B cell (primary cell): Measurements from ENCODE around the gene GCHFR. TPM values are rescaled to one million over a fixed set of nuclear protein-coding genes. Genes with fewer than 3 reads are reported as not detected.

Source experiments
- ATAC-seq: fragments of 200-7000 bp; cut with Tn5 transposase; one replicate; pipeline ENCODE4 v1.10.0; 2021; ENCODE audit warnings: low read depth, mild to moderate bottlenecking, moderate number of reproducible peaks, moderate library complexity
- CTCF ChIA-PET: fragments of 350-600 bp; sonication (Branson Sonifier 250); formaldehyde crosslinking; loops from one replicate; lab custom pipeline; 2021; ENCODE audit warnings: antibody characterized with exemption, inconsistent platforms; lab: Charles Lee
- POLR2A ChIA-PET: fragments of 350-600 bp; sonication (Branson Sonifier 250); formaldehyde crosslinking; loops from one replicate; lab custom pipeline; 2021; ENCODE audit warnings: antibody characterized with exemption; lab: Charles Lee
- DNase-seq: peaks from one replicate; pipeline ENCODE4 v3.0.0; 2013
- H2AFZ ChIP-seq: 2 replicates; pipeline ENCODE4 v1.6.1; 2012; ENCODE audit warnings: mild to moderate bottlenecking, low read depth, low read length; ENCODE audit not compliant: insufficient read depth, poor library complexity, severe bottlenecking
- H3K27ac ChIP-seq, 2 donors: 1 replicate in 1 of 2; 2 replicates in 1 of 2; pipeline ENCODE4 v1.5.1; 2012 to 2013; ENCODE audit warnings: low read length in 2 of 2, mild to moderate bottlenecking in 2 of 2, moderate library complexity in 1 of 2
- H3K27me3 ChIP-seq, 4 experiments: fragments of 200-600 bp in 1 of 4; sonication (generic) in 1 of 4; replicated peaks in 1 of 4; 1 replicate in 2 of 4; 2 replicates in 2 of 4; pipeline versions ENCODE4 v1.6.1 to v1.7.0; 2013 to 2016; ENCODE audit warnings: low read length in 3 of 4, mild to moderate bottlenecking in 2 of 4, mixed read lengths in 1 of 4, moderate library complexity in 1 of 4; ENCODE audit not compliant: insufficient read depth in 4 of 4, control insufficient read depth in 3 of 4; ENCODE audit errors: control extremely low read depth in 1 of 4
- H3K36me3 ChIP-seq, 2 experiments: replicated peaks in 1 of 2; 1 replicate in 1 of 2; 2 replicates in 1 of 2; pipeline versions ENCODE4 v1.6.1 to v1.7.1; 2013; ENCODE audit warnings: low read length in 1 of 2; ENCODE audit not compliant: insufficient read depth in 2 of 2, control insufficient read depth in 1 of 2; ENCODE audit errors: control extremely low read depth in 1 of 2, extremely low read depth in 1 of 2
- H3K4me1 ChIP-seq, 2 donors: fragments of 200-600 bp in 1 of 2; sonication (generic) in 1 of 2; 1 replicate in 1 of 2; 2 replicates in 1 of 2; pipeline versions ENCODE4 v1.5.1 to v1.6.1; 2013 to 2017; ENCODE audit warnings: low read length in 2 of 2; ENCODE audit not compliant: control insufficient read depth in 2 of 2, insufficient read depth in 2 of 2
- H3K4me2 ChIP-seq: replicated peaks from 2 replicates; pipeline ENCODE3; 2012; ENCODE audit warnings: mild to moderate bottlenecking, low read depth, low read length; ENCODE audit not compliant: poor library complexity, severe bottlenecking
- H3K4me3 ChIP-seq, 5 experiments: fragments of 200-600 bp in 1 of 5; sonication (generic) in 1 of 5; 1 replicate in 3 of 5; 2 replicates in 2 of 5; pipeline versions ENCODE4 v1.5.1 to v1.7.0; 2011 to 2016; ENCODE audit warnings: low read length in 4 of 5, mild to moderate bottlenecking in 4 of 5, low read depth in 2 of 5, control low read depth in 1 of 5, moderate library complexity in 1 of 5; ENCODE audit not compliant: insufficient read depth in 1 of 5; ENCODE audit errors: control extremely low read depth in 1 of 5, extremely low read depth in 1 of 5
- H3K79me2 ChIP-seq: fragments of 200-600 bp; sonication (generic); one replicate; pipeline ENCODE4 v1.6.0; 2016; ENCODE audit warnings: low read length; ENCODE audit not compliant: control insufficient read depth, insufficient read depth
- H3K9ac ChIP-seq: fragments of 200-600 bp; sonication (generic); 2 replicates; pipeline ENCODE4 v1.6.1; 2017; ENCODE audit warnings: mild to moderate bottlenecking, low read length, moderate library complexity
- H3K9me3 ChIP-seq, 3 donors: one replicate each; pipeline versions ENCODE4 v1.6.1 to v1.7.1; 2013; ENCODE audit warnings: low read length in 2 of 3; ENCODE audit not compliant: control insufficient read depth in 2 of 3, insufficient read depth in 1 of 3; ENCODE audit errors: control extremely low read depth in 1 of 3
- H4K20me1 ChIP-seq: 2 replicates; pipeline ENCODE4 v1.6.0; 2012; ENCODE audit warnings: mild to moderate bottlenecking, low read length; ENCODE audit not compliant: insufficient read depth, control insufficient read depth, poor library complexity, severe bottlenecking
- H3K27ac Mint-ChIP-seq: one replicate; pipeline ENCODE4 v1.8.0; 2021; ENCODE audit warnings: mixed read lengths
- H3K27me3 Mint-ChIP-seq: one replicate; pipeline ENCODE4 v1.8.0; 2021; ENCODE audit warnings: mixed read lengths
- H3K4me1 Mint-ChIP-seq: one replicate; pipeline ENCODE4 v1.8.0; 2021; ENCODE audit warnings: mixed read lengths
- H3K4me3 Mint-ChIP-seq: one replicate; pipeline ENCODE4 v1.8.0; 2021; ENCODE audit warnings: mixed read lengths
- H3K9me3 Mint-ChIP-seq: one replicate; pipeline ENCODE4 v1.8.0; 2022; ENCODE audit warnings: mixed read lengths; ENCODE audit not compliant: insufficient read depth
- EZH2 ChIP-seq: IDR thresholded peaks from 2 replicates; pipeline ENCODE4 v1.6.1; 2012; ENCODE audit warnings: borderline replicate concordance, low read depth, mild to moderate bottlenecking, moderate library complexity, low read length; ENCODE audit not compliant: insufficient read depth, poor library complexity, severe bottlenecking
- WGBS: methylation state at CpG from one replicate; pipeline ENCODE4 v1.1.5; 2013; ENCODE audit warnings: missing lambda C conversion rate; ENCODE audit not compliant: insufficient coverage; 5-methylcytosine and 5-hydroxymethylcytosine counted together
- intact Hi-C: fragments of 100-400 bp; cut with micrococcal nuclease; formaldehyde crosslinking; loops from one replicate; pipeline ENCODE4 v1.10.0; 2022
- polyA plus RNA-seq: library from polyadenylated mRNA; depleted of rRNA; stranded (reverse); fragments of >200 nt; gene quantifications from 2 replicates; pipeline ENCODE4 v1.2.3, GENCODE V29; 2012
- total RNA-seq, 2 donors: library from RNA; stranded (reverse); fragments of 120-200 nt in 1 of 2; gene quantifications; 1 replicate in 1 of 2; 2 replicates in 1 of 2; pipeline versions ENCODE4 v1.2.3 to v1.2.4, GENCODE V29; 2013 to 2022
- TF ChIP-seq, protein P1 (sequence below): fragments of 200-600 bp; IDR thresholded peaks from one replicate; pipeline ENCODE4 v1.8.0; 2022; ENCODE audit warnings: antibody characterized with exemption, mild to moderate bottlenecking

GCHFR gene
- total and polyA plus RNA-seq, 2 donors (not counting 1 experiment from before 2014, with no cell fraction given) = 14.3 to 23.7 TPM

DNA sequence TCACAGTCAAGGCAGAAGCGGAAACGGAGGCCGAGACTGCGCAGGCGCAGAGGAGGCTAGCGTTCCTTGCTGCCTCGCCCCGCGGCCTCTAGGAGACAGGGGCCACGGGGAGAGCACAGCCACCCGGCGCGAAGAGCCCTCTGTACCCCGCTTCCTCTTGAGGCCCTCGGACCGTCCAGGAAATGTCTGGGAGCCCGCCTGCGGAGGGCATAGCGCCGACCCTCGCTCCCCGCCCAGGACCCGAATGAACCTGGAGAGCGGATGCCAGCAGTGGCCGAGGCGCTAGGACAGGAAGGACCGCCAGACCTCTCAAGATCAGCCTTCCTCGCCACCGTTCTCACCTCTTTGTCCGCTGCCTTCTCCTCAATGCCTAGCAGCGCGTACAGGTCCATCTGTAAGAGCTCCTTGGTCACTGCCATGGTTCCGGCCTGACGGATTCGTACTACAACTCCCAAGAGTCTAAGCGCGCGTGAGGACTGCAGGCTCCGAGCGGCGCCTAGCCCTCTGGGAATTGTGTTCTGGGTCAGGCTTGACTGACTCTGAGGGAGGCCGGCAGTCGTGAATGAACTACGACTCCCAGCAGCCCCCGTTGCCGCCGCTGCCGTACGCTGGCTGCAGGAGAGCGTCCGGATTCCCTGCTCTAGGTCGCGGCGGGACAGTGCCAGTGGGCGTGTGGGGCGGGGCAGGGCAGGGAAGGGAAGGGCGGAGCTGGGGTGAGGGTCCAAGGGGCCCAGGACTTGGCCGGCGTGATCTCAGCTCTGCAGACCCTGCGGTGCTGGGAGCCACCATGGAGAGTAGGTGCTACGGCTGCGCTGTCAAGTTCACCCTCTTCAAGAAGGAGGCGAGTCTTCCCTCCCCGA is 43.4 kb downstream of the GCHFR start, which contains the start of the genes DNAJC17 and ZFYVE19:
Gene DNAJC17 (minus strand): TSS at position 446 of the 860 bp plus-strand sequence. CDS start 27 bp downstream, at position 419.
Gene ZFYVE19 (plus strand): TSS at position 62 of the 860 bp plus-strand sequence. CDS start 501 bp downstream, at position 563.
- Histone ChIP-seq H3K4me3 (peak within 1 kb of the TSS; percentile 78 to 100 (median 100)), H3K9me3 (no peaks in the 10 kb centered on the region), H3K4me1 (peaks cover 12 to 18% of the 10 kb centered on the region in 2 donors), H3K27me3 (no peaks in the 10 kb centered on the region), H4K20me1 (peaks cover 13% of the 10 kb centered on the region), H3K4me2 (peak within 1 kb of the TSS; percentile 73), H3K27ac (peak within 1 kb of the TSS; percentile 86 to 95), H3K79me2 (peaks cover 59% of the 10 kb centered on the region), H3K9ac (peak within 1 kb of the TSS; percentile 84), H2AFZ (peak within 1 kb of the TSS; percentile 99), H3K36me3 (peaks cover 0 to 18% of the 10 kb centered on the region in 2 experiments)
- Mint-ChIP-seq H3K4me1 (peaks cover 24% of the 10 kb centered on the region), H3K27ac (peak within 1 kb of the TSS; percentile 98), H3K4me3 (peak within 1 kb of the TSS; percentile 99), H3K9me3 (no peaks in the 10 kb centered on the region), H3K27me3 (no peaks in the 10 kb centered on the region)
- DNase-seq (peak; percentile 97), ATAC-seq (peak; percentile 96)
- under 1% methylated on average over 64 of the region's 64 CpGs for WGBS
- CTCF ChIA-PET = interaction anchor here (0.9 to 1.6 kb wide), 5 partner anchors 16 to 217 kb away, joined by 3 to 5 read pairs (median 4); no protein-coding TSS in a partner anchor
- POLR2A ChIA-PET = interaction anchor here (0.6 to 1.7 kb wide), 4 partner anchors 37 to 113 kb away, joined by 3 to 7 read pairs (median 4); partner anchors contain the start of genes RAD51, SPINT1 and VPS18
- intact Hi-C loops = loop anchor here (1.0 to 5.0 kb wide), 8 partner anchors 37 to 610 kb away; partner anchors contain the start of genes C15orf62, KNL1, RMDN3 and RPUSD2
- TF ChIP-seq, protein P1, sequence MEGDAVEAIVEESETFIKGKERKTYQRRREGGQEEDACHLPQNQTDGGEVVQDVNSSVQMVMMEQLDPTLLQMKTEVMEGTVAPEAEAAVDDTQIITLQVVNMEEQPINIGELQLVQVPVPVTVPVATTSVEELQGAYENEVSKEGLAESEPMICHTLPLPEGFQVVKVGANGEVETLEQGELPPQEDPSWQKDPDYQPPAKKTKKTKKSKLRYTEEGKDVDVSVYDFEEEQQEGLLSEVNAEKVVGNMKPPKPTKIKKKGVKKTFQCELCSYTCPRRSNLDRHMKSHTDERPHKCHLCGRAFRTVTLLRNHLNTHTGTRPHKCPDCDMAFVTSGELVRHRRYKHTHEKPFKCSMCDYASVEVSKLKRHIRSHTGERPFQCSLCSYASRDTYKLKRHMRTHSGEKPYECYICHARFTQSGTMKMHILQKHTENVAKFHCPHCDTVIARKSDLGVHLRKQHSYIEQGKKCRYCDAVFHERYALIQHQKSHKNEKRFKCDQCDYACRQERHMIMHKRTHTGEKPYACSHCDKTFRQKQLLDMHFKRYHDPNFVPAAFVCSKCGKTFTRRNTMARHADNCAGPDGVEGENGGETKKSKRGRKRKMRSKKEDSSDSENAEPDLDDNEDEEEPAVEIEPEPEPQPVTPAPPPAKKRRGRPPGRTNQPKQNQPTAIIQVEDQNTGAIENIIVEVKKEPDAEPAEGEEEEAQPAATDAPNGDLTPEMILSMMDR = peak; percentile 11
- TF ChIP-seq EZH2 = no peak
